ENCODE data around the gene ANKRD11. TPM values are rescaled to one million over a fixed set of nuclear protein-coding genes. Genes with fewer than 3 reads are reported as not detected.
A peak's percentile ranks its signal among the peaks of the same experiment; 100 is the strongest.

ANKRD11 gene
- polyA plus RNA-seq, 3 donors, result 3.2 to 62.4 (median 5.4) TPM

- peaks cover 23% of the 10 kb centered on the region for H3K4me1 Mint-ChIP-seq
These were observed 47.2 kb upstream of the ANKRD11 start for GRCh38 chr16:89537549-89537925.

GRCh38 chr16:89536886-89537548 is 46.7 kb upstream of the ANKRD11 start:
- Mint-ChIP-seq H3K9me3 (peaks cover 0 to 2% (median 0%) of the 10 kb centered on the region in 7 donors), H3K27ac (no peak overlapping the region), H3K4me3 (no peak overlapping the region), H3K36me3 (peaks cover 48 to 74% of the 10 kb centered on the region in 2 donors), H3K4me1 (peaks cover 23% of the 10 kb centered on the region), H3K27me3 (ENCODE audit: low read depth in 3 of 3) (peaks cover 0 to 1% (median 0%) of the 10 kb centered on the region in 3 donors)
- peaks cover 16% of the 10 kb centered on the region for H4K20me1 ChIP-seq (ENCODE audit: insufficient read depth, low read length)
- H3K79me2 ChIP-seq (ENCODE audit: insufficient read depth, low read length), result no peaks in the 10 kb centered on the region
- H3K27me3 ChIP-seq (ENCODE audit: control insufficient read depth in 2 of 2, insufficient read depth in 2 of 2, low read length in 2 of 2), result no peaks in the 10 kb centered on the region
- H3K4me1 ChIP-seq (ENCODE audit: control insufficient read depth in 1 of 2, insufficient read depth in 2 of 2, low read length in 2 of 2), result peaks cover 23 to 27% of the 10 kb centered on the region in 2 donors
- no peak overlapping the region for H3K9ac ChIP-seq (ENCODE audit: insufficient read depth, low read length, poor library complexity, severe bottlenecking)
- DNase-seq, result no peak
- H3K4me2 ChIP-seq (replicated peaks; ENCODE audit: extremely low read depth, low read length, poor library complexity, severe bottlenecking), result no peak overlapping the region
- intact Hi-C loops (cut with micrococcal nuclease), result no loop called here
- no peak overlapping the region for H3K27ac ChIP-seq (ENCODE audit: low read depth in 1 of 2, low read length in 2 of 2)
- H2AFZ ChIP-seq (ENCODE audit: insufficient read depth, low read depth, low read length, poor library complexity, severe bottlenecking), result no peak overlapping the region
- H3K36me3 ChIP-seq (replicated peaks in 1 of 2; ENCODE audit: control insufficient read depth in 1 of 2, insufficient read depth in 2 of 2, low read length in 2 of 2), result peaks cover 45 to 72% of the 10 kb centered on the region in 2 donors
- no peak for TF ChIP-seq CTCF (IDR thresholded peaks at IDR 0.05)
- H3K4me3 ChIP-seq (replicated peaks in 1 of 3; ENCODE audit: low read depth in 2 of 3, low read length in 3 of 3), result no peak overlapping the region
- no peaks in the 10 kb centered on the region for H3K9me3 ChIP-seq (replicated peaks in 1 of 2; ENCODE audit: control insufficient read depth in 1 of 2, insufficient read depth in 1 of 2, low read length in 2 of 2)
- 94% methylated on average over 35 of the region's 36 CpGs for WGBS (ENCODE audit: insufficient coverage)

More at GRCh38 chr16:89537549-89537925, 47.2 kb upstream of the ANKRD11 start:
- Histone ChIP-seq H2AFZ (ENCODE audit: insufficient read depth, low read depth, low read length, poor library complexity, severe bottlenecking) (no peak overlapping the region), H3K79me2 (ENCODE audit: insufficient read depth, low read length) (no peaks in the 10 kb centered on the region), H3K4me3 (replicated peaks in 1 of 3; ENCODE audit: low read depth in 2 of 3, low read length in 3 of 3) (no peak overlapping the region), H3K27ac (ENCODE audit: low read depth in 1 of 2, low read length in 2 of 2) (no peak overlapping the region), H3K9me3 (replicated peaks in 1 of 2; ENCODE audit: control insufficient read depth in 1 of 2, insufficient read depth in 1 of 2, low read length in 2 of 2) (no peaks in the 10 kb centered on the region), H3K9ac (ENCODE audit: insufficient read depth, low read length, poor library complexity, severe bottlenecking) (no peak overlapping the region), H4K20me1 (ENCODE audit: insufficient read depth, low read length) (peaks cover 16% of the 10 kb centered on the region), H3K27me3 (ENCODE audit: control insufficient read depth in 2 of 2, insufficient read depth in 2 of 2, low read length in 2 of 2) (no peaks in the 10 kb centered on the region), H3K36me3 (replicated peaks in 1 of 2; ENCODE audit: control insufficient read depth in 1 of 2, insufficient read depth in 2 of 2, low read length in 2 of 2) (peaks cover 40 to 67% of the 10 kb centered on the region in 2 donors), H3K4me2 (replicated peaks; ENCODE audit: extremely low read depth, low read length, poor library complexity, severe bottlenecking) (no peak overlapping the region), H3K4me1 (ENCODE audit: control insufficient read depth in 1 of 2, insufficient read depth in 2 of 2, low read length in 2 of 2) (peaks cover 23 to 27% of the 10 kb centered on the region in 2 donors)
- TF ChIP-seq CTCF (IDR thresholded peaks at IDR 0.05), result no peak
- Mint-ChIP-seq H3K4me3 (no peak overlapping the region), H3K9me3 (peaks cover 0 to 2% (median 0%) of the 10 kb centered on the region in 7 donors), H3K27me3 (ENCODE audit: low read depth in 3 of 3) (peaks cover 0 to 1% (median 0%) of the 10 kb centered on the region in 3 donors), H3K36me3 (peaks cover 48 to 69% of the 10 kb centered on the region in 2 donors), H3K27ac (peak overlapping the region in 1 of 7 donors; percentile 18)
- WGBS (ENCODE audit: insufficient coverage), result 100% methylated on average over 5 of the region's 7 CpGs
- intact Hi-C loops (cut with micrococcal nuclease), result no loop called here
- no peak for DNase-seq

Measured in CD14-positive monocyte (primary cell).